ENCODE results near the gene ZSWIM8.
A peak's percentile ranks its signal among the peaks of the same experiment; 100 is the strongest.

ZSWIM8 gene

DNA sequence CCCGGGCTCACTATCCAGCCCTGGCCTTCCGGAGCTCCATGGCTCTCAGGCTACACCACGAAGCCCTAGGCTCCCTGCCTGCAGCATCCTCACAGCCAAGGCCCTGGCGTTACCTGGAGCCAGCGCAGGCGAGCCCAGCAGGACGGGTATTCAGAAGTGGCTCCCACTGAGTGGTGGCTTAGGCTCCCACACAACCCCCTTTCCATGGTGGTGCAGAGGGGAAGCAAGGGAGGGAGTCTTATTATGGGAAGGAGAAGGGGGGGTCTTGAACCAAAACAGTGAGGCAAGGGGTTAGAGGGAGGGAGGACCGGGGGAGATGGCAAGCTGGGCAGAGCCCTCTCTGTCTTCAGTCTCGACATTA, 55.6 kb downstream of the ZSWIM8 start:
- DNase-seq (ENCODE audit: low read depth) = no peak

DNA sequence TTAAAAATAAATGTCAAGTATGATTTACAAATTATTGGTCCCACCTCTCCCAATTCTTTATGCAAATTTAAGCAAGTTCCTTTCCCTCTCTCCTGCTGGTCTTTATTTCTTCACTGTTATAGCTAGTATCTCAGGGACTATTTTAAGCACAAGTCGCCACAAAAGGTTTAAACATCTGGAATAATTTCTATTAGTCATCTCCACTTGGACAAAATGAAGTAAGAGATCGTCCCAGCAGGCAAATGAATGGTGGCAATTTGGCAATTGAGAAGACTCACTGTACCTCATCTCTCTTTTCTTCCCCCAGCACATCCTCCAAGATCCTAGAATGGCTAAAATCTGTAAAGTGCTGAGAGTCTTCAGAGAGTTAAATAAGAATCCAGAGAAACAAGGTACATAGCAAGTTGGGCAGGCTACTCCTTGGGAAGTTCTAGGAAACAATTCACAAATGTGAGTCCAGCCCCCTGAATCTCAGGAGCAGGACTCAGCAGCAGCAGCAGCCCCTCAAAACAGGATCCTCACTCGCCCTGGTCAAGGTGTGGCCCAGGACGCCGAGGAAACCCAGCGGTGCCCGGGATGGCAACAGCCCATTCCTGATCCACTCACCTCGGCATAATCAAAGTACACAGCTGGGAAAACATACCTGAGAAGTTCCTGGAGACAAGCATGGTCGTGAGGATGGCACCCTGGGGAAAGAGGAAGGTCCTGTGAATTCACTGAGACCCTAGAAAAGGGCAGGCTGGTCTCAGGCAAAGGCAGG, 56.3 kb downstream of the ZSWIM8 start:
- no peak for DNase-seq (ENCODE audit: low read depth)

DNA sequence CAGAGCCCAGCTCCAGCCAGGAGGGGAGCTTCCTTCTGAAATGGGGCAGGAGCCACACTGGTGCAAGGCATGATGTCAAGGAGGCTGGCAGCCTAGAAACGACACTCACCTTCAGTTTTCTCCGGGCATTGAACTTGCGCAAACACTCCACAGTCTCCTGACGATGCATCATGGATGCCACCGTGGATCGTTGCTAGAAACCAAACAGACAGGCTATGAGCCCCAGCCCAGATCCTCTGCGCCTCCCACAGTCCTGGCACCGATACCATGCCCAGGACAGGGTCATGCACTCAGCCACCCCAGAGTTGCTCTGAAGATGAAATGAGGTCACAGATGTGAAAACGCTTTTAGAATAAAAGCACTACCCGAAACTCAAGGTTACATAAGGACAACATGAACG, 56.9 kb downstream of the ZSWIM8 start:
- no peak for DNase-seq (ENCODE audit: low read depth)

DNA sequence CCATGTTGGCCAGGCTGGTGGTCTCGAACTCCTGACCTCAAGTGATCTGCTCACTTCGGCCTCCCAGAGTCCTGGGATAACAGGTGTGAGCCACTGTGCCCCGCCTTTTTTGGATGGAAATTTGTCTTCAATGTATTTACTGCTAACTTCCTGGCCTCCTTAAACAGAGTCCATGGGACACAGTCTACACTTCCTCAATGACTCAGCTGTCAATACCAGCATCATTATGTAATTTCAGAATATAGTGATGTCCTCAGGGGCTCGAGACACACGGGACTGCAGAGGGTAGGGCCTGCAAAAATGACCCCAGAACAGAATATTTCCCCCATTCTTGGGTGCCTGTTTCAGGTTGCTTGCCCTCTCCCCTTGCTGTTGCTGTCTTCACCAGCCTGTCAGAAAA, 57.9 kb downstream of the ZSWIM8 start:
- DNase-seq (ENCODE audit: low read depth) = no peak

DNA sequence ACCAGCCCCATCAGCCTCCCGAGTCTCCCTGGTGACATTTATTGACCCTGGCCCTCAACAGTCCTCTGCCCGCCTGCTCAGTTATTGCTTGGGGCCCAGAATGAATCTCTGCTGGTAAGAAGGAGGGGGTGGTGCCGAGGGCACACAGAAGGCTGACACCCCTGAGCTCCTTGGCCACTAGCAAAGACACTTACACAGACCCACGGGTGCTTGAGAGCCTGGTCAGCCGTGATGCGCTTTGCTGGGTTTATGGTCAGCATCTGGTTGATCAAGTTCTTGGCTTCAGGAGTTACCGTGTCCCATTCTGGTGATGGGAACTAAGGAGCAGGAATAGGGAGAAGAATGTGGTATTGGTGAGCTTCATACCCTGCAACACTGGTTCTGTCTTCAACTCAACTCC, 61.6 kb downstream of the ZSWIM8 start:
- DNase-seq (ENCODE audit: low read depth) = no peak

DNA sequence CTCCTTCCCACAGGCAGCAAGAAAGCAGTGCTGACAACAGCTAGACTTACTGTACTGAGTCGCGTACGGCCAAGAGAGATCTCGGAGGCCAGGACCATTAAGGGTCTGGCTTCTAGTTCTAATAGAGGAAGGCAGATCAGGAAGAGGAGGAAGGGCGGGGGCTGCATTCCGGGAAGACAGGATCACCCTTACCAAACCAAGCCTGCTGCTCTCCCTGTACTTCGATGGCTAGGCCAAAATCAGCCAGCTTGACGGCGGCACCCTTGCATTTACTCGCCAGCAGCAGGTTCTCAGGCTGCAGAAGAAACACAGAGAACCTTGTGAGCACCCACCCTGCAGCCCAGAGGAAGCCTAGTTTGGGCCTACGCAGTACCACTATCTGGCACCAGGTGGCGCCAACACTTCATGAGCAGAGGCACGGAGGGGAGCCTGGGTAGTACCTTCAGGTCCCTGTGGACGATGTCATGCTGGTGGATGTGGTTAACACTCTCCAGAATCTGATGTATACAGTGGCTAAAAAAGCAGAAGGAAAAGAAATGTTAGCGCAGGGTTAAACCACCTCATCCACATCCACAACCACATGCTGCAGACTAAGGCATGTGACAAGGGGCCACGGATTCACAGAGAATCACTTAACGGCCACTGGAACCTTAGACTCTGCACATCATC, 63.5 kb downstream of the ZSWIM8 start:
- peak; percentile 61 for DNase-seq (ENCODE audit: low read depth)

DNA sequence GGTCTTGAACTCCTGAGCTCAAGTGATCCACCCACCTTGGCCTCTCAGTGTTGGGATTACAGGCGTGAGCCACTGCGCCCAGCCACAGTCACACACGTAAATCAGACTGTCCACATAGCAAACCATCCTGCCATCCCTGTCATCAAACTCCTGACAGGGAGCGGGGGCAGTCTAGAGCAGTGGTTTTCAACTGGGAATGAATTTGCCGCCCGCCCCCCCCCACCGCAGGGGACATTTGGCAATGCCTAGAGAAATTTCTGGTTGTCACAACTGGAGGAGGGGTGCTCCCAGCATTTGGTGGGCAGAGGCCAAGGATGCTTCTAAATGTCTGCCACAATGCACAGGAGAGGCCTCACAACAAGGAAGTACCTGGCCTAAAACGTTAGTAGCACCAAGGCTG, 64.8 kb downstream of the ZSWIM8 start:
- no peak for DNase-seq (ENCODE audit: low read depth)

DNA sequence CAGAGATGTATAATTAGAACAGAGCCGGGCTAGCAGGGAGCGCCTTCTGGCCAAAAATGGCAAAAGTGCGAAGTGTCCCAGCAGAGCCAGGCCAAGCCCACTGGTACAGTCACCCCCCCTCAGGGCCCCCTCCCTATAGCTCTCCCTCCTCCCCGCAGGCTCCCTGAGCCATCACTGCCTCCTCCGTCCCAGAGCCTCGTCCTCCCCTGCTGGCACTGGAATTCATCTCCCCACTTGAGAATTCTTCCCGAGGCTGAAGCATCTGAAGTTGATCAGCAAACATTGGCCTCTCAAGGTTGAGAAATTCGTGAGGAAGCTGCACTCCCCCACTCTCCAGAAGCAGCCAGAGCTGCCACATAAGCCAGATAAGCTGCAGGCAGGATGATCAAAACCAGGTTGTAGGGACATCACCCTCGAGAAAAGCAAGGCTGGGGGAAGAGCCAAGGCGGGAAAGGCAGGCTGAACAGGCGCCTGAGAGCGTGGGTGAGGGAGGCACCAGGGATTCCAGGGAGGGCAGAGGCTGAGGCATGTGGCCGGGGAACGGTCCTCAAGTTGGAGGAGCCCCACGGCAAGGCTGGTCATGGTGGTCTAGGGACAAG, 65.6 kb downstream of the ZSWIM8 start:
- peak; percentile 93 for DNase-seq (ENCODE audit: low read depth)
